ENCODE measurements around the gene QPRT.
A peak's percentile ranks its signal among the peaks of the same experiment; 100 is the strongest.

DNA sequence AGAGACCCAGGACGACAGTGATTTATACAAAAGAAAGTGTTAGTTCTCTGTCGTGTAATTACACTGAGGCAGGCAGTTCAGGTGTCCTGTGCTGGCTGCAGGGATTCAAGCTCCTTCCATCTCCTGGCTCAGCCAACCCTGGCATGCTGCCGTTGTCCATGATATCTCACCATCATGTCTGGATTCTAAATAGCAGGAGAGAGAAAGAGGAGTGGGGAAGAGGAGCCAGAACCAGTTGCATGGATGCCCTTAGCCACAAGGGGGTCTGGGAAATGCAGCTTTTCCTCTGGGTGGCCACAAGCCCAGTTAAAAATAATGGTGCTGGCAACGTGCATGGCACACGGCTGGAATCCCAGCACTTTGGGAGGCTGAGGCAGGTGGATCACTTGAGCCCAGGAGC lies 57.1 kb downstream of the QPRT start:
- TF ChIP-seq CTCF (conservative IDR thresholded peaks at IDR 0.05; ENCODE audit: low read depth in 2 of 2) (peak; percentile 22 to 38; a peak in 3 of 4 replicates), POLR2AphosphoS5 (IDR thresholded peaks at IDR 0.05; ENCODE audit: low read depth) (no peak; the same call in 1 of the 2 replicates), CREB1 (CRISPR knock-in tag; IDR thresholded peaks at IDR 0.05; ENCODE audit: low read depth) (no peak), STAT1 (IDR thresholded peaks at IDR 0.05; ENCODE audit: unreplicated experiment) (no peak), ZNF114 (CRISPR knock-in tag; IDR thresholded peaks at IDR 0.05) (no peak), EZH2 (IDR thresholded peaks at IDR 0.05; ENCODE audit: low read depth, unreplicated experiment) (no peak), EZH2phosphoT487 (IDR thresholded peaks at IDR 0.05; ENCODE audit: unreplicated experiment) (no peak), ZNF331 (CRISPR knock-in tag; IDR thresholded peaks at IDR 0.05; ENCODE audit: low read depth) (no peak)
- TF ChIP-seq, protein P1, sequence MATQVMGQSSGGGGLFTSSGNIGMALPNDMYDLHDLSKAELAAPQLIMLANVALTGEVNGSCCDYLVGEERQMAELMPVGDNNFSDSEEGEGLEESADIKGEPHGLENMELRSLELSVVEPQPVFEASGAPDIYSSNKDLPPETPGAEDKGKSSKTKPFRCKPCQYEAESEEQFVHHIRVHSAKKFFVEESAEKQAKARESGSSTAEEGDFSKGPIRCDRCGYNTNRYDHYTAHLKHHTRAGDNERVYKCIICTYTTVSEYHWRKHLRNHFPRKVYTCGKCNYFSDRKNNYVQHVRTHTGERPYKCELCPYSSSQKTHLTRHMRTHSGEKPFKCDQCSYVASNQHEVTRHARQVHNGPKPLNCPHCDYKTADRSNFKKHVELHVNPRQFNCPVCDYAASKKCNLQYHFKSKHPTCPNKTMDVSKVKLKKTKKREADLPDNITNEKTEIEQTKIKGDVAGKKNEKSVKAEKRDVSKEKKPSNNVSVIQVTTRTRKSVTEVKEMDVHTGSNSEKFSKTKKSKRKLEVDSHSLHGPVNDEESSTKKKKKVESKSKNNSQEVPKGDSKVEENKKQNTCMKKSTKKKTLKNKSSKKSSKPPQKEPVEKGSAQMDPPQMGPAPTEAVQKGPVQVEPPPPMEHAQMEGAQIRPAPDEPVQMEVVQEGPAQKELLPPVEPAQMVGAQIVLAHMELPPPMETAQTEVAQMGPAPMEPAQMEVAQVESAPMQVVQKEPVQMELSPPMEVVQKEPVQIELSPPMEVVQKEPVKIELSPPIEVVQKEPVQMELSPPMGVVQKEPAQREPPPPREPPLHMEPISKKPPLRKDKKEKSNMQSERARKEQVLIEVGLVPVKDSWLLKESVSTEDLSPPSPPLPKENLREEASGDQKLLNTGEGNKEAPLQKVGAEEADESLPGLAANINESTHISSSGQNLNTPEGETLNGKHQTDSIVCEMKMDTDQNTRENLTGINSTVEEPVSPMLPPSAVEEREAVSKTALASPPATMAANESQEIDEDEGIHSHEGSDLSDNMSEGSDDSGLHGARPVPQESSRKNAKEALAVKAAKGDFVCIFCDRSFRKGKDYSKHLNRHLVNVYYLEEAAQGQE (IDR thresholded peaks at IDR 0.05; ENCODE audit: unreplicated experiment) = no peak
- TF ChIP-seq, protein P2, sequence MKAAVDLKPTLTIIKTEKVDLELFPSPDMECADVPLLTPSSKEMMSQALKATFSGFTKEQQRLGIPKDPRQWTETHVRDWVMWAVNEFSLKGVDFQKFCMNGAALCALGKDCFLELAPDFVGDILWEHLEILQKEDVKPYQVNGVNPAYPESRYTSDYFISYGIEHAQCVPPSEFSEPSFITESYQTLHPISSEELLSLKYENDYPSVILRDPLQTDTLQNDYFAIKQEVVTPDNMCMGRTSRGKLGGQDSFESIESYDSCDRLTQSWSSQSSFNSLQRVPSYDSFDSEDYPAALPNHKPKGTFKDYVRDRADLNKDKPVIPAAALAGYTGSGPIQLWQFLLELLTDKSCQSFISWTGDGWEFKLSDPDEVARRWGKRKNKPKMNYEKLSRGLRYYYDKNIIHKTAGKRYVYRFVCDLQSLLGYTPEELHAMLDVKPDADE (IDR thresholded peaks at IDR 0.05) = no peak

All from GM23338 (cell line).